ENCODE results near the gene IL4R.

Gene IL4R

DNA sequence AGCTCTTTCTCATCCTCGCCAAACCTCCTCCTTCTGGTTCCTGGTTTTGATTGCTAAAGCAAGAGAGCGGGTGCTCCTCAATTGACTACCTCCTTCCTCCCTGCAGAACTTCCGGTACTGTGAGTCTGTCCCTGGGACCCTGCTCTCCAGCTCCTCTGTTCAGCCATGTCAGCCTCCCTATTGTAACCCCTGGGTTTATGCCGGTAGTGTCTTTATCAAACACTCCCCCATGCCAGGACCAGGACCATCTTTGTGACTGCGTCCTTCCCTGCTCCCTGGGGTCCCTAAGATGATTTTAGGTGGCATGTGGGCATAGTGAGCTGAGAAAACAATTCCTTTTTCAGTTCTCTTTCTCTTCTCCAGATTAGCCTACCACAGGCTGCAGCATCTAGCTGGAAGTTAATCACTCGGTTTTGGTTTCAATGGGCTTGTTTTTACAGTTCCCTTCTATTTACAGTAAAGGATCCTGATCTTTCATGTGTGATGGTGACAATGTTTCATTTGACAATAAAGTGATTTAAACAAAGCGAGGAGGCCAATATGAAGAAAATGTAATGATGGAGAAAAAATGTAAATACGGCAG is 60.5 kb downstream of the IL4R start:
- H3K9me3 ChIP-seq (ENCODE audit: control insufficient read depth, low read length) = no peaks in the 10 kb centered on the region
- DNase-seq = no peak
- H3K4me1 ChIP-seq (ENCODE audit: control insufficient read depth, insufficient read depth, low read length, poor library complexity, severe bottlenecking) = peaks cover 28% of the 10 kb centered on the region
- H3K36me3 ChIP-seq (ENCODE audit: control insufficient read depth, insufficient read depth, low read length) = no peaks in the 10 kb centered on the region
- H3K27me3 ChIP-seq (replicated peaks; ENCODE audit: control insufficient read depth, insufficient read depth, low read length, poor library complexity, severe bottlenecking) = no peaks in the 10 kb centered on the region
- no peak overlapping the region for H3K27ac ChIP-seq (ENCODE audit: insufficient read depth, low read length, poor library complexity, severe bottlenecking)
- no peak overlapping the region for H3K4me3 ChIP-seq (ENCODE audit: insufficient read depth, low read depth, low read length, poor library complexity, severe bottlenecking)

DNA sequence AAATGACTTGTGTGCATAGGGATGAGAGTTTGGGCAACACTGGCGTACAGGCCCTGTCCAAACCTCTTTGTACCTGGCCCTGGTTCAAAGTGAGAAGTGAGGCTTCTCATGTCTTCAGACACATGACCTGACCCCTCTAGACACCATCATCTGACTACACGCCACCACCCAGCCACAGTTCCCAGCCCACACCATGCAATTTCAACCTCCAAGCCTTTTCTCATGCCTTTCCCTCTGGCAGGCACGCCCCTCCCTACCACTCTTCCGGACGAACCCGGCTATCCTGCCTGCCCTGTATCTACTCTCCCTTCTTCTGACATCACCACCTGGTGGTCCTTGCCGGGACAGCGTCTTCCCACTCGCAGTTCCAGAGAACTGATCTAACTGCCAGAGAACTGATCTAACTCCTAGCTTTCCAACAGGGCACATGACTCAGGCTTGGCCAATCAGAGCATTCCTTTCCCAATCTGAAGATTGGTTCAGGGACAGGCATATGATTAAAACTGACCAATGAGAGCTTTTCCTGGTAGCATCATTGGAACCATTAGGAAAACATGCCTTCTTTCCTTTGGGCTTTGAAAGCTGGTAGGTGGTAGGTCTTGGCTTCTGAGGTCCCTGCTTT is 61.1 kb downstream of the IL4R start:
- no peak overlapping the region for H3K4me3 ChIP-seq (ENCODE audit: insufficient read depth, low read depth, low read length, poor library complexity, severe bottlenecking)
- H3K36me3 ChIP-seq (ENCODE audit: control insufficient read depth, insufficient read depth, low read length) = no peaks in the 10 kb centered on the region
- peak in 2 of 3 donors; percentile 13 to 16 for DNase-seq
- no peaks in the 10 kb centered on the region for H3K9me3 ChIP-seq (ENCODE audit: control insufficient read depth, low read length)
- H3K4me1 ChIP-seq (ENCODE audit: control insufficient read depth, insufficient read depth, low read length, poor library complexity, severe bottlenecking) = peaks cover 28% of the 10 kb centered on the region
- no peaks in the 10 kb centered on the region for H3K27me3 ChIP-seq (replicated peaks; ENCODE audit: control insufficient read depth, insufficient read depth, low read length, poor library complexity, severe bottlenecking)
- H3K27ac ChIP-seq (ENCODE audit: insufficient read depth, low read length, poor library complexity, severe bottlenecking) = no peak overlapping the region

DNA sequence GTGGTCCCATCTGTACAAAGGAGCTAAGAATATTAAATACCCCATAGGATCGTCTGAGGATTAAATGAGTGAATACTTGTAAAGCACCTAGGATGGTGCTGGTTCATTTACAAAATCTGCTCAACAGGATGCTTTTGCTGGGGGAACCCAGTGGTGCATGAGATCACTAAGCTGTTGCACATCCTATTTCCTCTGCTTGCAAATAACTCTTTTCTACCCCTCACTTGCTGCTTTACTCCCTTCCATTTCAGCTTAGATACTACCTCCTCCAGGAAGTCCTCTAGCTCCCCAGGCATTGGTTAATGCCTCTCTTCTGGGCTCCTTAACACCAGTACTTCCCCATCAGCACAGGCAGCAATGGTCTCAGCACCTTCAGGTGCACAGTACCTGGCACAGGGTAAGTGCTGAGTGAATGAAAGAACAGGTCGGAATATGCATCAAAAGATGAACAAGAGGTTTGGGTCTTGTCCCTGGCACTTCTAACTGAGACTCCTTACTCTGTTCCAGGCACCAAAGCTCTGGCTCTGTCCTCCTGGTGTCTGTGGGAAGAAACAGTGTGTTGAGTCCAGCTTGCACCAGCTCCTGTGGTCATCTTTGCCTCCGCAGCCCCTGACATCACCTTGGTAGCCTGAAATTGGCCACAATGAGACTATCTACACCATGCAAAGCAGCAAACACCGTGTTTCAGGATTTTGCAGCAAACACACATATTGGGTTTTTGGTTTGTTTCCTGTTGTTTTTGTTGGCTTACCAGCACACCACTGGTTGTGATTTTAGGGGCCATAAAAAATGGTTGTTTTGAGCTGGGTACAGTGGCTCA is 64.1 kb downstream of the IL4R start:
- Histone ChIP-seq H3K27ac (ENCODE audit: insufficient read depth, low read length, poor library complexity, severe bottlenecking) (no peak overlapping the region), H3K4me3 (ENCODE audit: insufficient read depth, low read depth, low read length, poor library complexity, severe bottlenecking) (no peak overlapping the region), H3K4me1 (ENCODE audit: control insufficient read depth, insufficient read depth, low read length, poor library complexity, severe bottlenecking) (peaks cover 23% of the 10 kb centered on the region), H3K9me3 (ENCODE audit: control insufficient read depth, low read length) (no peaks in the 10 kb centered on the region), H3K36me3 (ENCODE audit: control insufficient read depth, insufficient read depth, low read length) (no peaks in the 10 kb centered on the region), H3K27me3 (replicated peaks; ENCODE audit: control insufficient read depth, insufficient read depth, low read length, poor library complexity, severe bottlenecking) (no peaks in the 10 kb centered on the region)
- DNase-seq = no peak

DNA sequence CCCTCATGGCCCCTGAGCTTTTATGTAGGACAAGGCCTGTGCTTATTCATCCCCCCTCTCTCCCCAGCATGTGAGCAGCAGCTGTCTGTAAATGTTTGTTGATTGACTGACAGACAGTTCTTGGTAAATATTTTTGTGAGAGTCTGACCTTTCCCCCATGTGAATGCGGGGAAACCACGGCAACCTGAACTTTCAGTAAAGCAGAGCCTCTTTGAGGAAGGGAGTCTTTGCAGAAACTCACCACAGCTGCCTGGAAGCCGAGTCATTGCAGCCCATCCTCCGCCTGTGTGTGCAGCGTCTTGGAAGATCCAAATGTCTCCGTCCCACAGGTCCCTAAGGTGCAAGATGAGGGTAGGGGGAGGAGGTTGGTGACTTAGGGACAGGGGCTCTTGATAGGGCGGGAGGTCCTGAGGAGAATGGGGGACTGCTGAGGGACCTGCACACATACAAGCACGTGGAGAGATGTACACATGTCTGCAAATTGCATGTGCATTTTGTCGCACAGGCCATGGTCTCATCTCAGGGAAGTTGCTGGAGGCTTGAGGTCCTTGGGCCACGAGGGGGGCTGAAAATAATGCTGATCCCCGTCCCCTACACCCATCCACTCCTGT is 65.2 kb downstream of the IL4R start:
- no peaks in the 10 kb centered on the region for H3K36me3 ChIP-seq (ENCODE audit: control insufficient read depth, insufficient read depth, low read length)
- DNase-seq = no peak
- no peak overlapping the region for H3K27ac ChIP-seq (ENCODE audit: insufficient read depth, low read length, poor library complexity, severe bottlenecking)
- H3K9me3 ChIP-seq (ENCODE audit: control insufficient read depth, low read length) = no peaks in the 10 kb centered on the region
- peaks cover 18% of the 10 kb centered on the region for H3K4me1 ChIP-seq (ENCODE audit: control insufficient read depth, insufficient read depth, low read length, poor library complexity, severe bottlenecking)
- H3K4me3 ChIP-seq (ENCODE audit: insufficient read depth, low read depth, low read length, poor library complexity, severe bottlenecking) = no peak overlapping the region
- no peaks in the 10 kb centered on the region for H3K27me3 ChIP-seq (replicated peaks; ENCODE audit: control insufficient read depth, insufficient read depth, low read length, poor library complexity, severe bottlenecking)

DNA sequence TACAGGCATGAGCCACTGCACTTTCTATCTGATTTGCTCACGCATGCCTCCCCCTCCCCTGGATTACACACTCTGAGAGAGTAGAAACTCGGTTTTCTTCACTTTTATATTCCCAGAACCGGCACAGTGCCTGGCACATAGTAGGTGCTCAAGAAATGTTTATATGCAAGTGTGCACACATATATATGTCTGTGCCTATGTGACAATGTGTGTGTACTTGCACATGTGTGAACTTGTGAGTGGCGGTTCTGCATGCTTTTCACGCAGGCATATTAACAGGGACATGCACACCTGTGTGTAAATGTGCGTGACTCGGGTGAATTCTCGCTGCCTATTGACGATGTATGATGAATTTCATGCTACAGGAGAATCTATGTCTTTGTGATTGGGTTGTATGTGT is 66.1 kb downstream of the IL4R start:
- Histone ChIP-seq H3K9me3 (ENCODE audit: control insufficient read depth, low read length) (no peaks in the 10 kb centered on the region), H3K27ac (ENCODE audit: insufficient read depth, low read length, poor library complexity, severe bottlenecking) (no peak overlapping the region), H3K27me3 (replicated peaks; ENCODE audit: control insufficient read depth, insufficient read depth, low read length, poor library complexity, severe bottlenecking) (no peaks in the 10 kb centered on the region), H3K36me3 (ENCODE audit: control insufficient read depth, insufficient read depth, low read length) (no peaks in the 10 kb centered on the region), H3K4me3 (ENCODE audit: insufficient read depth, low read depth, low read length, poor library complexity, severe bottlenecking) (no peak overlapping the region), H3K4me1 (ENCODE audit: control insufficient read depth, insufficient read depth, low read length, poor library complexity, severe bottlenecking) (peaks cover 11% of the 10 kb centered on the region)
- no peak for DNase-seq

DNA sequence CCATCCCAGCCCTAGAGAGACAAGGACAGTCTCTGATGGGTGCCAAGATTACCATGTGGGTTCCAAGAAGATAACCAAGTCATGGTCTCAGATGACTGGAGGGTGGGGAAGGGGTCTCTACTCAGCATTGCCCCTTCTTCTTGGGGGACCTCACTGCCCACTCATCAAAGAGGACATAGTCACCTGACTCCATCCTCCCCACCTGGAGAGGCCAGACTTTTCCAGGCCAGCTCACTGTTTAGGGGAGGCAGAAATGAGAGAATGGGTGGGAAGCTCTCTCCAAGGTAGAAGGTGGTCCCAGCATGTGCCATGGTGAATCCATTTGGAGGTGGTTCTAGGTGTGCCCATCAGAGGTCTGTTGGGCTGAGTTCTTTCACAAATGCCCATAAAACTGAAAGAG is 67.5 kb downstream of the IL4R start:
- Histone ChIP-seq H3K36me3 (ENCODE audit: control insufficient read depth, insufficient read depth, low read length) (no peaks in the 10 kb centered on the region), H3K4me3 (ENCODE audit: insufficient read depth, low read depth, low read length, poor library complexity, severe bottlenecking) (no peak overlapping the region), H3K9me3 (ENCODE audit: control insufficient read depth, low read length) (no peaks in the 10 kb centered on the region), H3K27ac (ENCODE audit: insufficient read depth, low read length, poor library complexity, severe bottlenecking) (no peak overlapping the region), H3K4me1 (ENCODE audit: control insufficient read depth, insufficient read depth, low read length, poor library complexity, severe bottlenecking) (peaks cover 11% of the 10 kb centered on the region), H3K27me3 (replicated peaks; ENCODE audit: control insufficient read depth, insufficient read depth, low read length, poor library complexity, severe bottlenecking) (no peaks in the 10 kb centered on the region)
- DNase-seq = no peak

DNA sequence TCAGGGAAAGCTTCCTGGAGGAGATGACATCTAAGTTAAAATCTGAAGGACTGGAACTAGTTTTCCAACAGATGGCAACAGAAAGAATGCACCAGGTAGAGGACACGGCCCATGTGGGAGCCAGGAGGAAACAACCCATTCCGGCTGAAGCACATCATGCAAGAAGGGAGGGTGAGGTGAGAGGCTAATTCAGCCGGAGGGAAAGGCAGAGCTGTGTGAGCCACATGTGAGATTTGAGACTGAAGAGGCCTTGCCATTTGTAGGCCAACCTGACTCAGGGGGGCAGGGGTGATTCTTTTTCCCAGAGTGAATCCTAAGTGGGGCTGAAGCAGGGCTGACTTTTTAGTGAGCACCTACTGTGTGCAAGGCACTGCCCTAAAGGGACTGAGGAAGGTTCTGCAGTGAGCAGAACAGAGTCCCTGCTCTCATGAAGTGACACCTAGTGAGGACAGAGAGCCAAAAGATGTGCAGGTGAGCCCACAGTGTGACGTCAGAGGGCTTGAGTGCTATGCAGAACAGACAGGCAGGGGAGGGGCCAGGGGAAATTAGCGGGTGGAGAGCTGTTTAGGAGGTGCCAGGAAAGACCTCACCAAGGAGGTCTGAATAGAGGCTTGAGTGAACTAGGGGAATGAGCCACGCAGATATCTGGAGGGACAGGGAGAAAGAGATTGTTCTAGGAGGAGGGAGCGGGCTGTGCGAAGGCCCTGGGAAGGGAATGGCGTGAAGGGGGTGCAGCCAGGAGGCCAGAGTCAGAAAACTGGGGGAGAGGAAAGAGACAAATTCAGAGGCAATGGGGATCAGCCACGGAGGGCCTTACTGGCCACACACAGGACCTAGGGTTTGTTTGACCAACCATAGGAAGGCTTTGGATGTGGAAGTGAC is 68.4 kb downstream of the IL4R start:
- Histone ChIP-seq H3K27me3 (replicated peaks; ENCODE audit: control insufficient read depth, insufficient read depth, low read length, poor library complexity, severe bottlenecking) (no peaks in the 10 kb centered on the region), H3K36me3 (ENCODE audit: control insufficient read depth, insufficient read depth, low read length) (no peaks in the 10 kb centered on the region), H3K9me3 (ENCODE audit: control insufficient read depth, low read length) (no peaks in the 10 kb centered on the region), H3K4me3 (ENCODE audit: insufficient read depth, low read depth, low read length, poor library complexity, severe bottlenecking) (no peak overlapping the region), H3K4me1 (ENCODE audit: control insufficient read depth, insufficient read depth, low read length, poor library complexity, severe bottlenecking) (peaks cover 10% of the 10 kb centered on the region), H3K27ac (ENCODE audit: insufficient read depth, low read length, poor library complexity, severe bottlenecking) (no peak overlapping the region)
- no peak for DNase-seq

DNA sequence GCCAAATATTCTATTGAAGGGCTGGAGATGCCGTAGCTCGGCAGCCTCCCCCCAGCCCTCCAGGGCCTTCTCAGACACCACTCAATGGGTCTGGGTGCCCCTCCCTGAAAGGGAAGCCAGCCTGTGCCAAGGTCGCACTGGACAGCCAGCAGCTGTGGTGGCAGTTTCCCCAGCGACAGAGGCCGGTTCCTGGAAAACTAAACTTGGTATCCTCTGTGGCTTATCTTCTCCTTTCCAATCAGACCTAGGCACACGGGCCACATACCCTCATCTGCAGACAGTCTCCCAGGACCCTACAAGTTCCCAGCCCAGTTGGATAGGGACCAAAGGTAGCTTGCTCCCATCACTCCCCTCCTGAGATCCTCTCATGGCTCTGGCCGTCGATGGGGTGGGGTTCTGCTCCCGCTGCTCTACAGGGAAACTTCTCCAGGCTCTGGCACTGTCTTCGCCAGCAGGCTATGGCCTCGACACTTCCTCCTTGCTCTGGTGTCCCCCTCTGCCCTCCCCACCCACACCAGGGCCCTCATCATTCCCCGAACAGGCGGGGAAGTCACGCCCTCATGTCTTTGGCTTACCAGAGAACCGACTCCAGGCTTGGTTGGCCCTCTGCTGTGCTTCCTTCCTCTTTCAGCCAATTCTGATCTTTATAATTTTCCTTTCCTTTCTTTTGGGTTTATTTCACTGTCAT is 69.9 kb downstream of the IL4R start:
- no peak for DNase-seq
- H3K4me3 ChIP-seq (ENCODE audit: insufficient read depth, low read depth, low read length, poor library complexity, severe bottlenecking) = no peak overlapping the region
- no peaks in the 10 kb centered on the region for H3K36me3 ChIP-seq (ENCODE audit: control insufficient read depth, insufficient read depth, low read length)
- no peaks in the 10 kb centered on the region for H3K9me3 ChIP-seq (ENCODE audit: control insufficient read depth, low read length)
- no peak overlapping the region for H3K27ac ChIP-seq (ENCODE audit: insufficient read depth, low read length, poor library complexity, severe bottlenecking)
- no peaks in the 10 kb centered on the region for H3K4me1 ChIP-seq (ENCODE audit: control insufficient read depth, insufficient read depth, low read length, poor library complexity, severe bottlenecking)
- H3K27me3 ChIP-seq (replicated peaks; ENCODE audit: control insufficient read depth, insufficient read depth, low read length, poor library complexity, severe bottlenecking) = no peaks in the 10 kb centered on the region

DNA sequence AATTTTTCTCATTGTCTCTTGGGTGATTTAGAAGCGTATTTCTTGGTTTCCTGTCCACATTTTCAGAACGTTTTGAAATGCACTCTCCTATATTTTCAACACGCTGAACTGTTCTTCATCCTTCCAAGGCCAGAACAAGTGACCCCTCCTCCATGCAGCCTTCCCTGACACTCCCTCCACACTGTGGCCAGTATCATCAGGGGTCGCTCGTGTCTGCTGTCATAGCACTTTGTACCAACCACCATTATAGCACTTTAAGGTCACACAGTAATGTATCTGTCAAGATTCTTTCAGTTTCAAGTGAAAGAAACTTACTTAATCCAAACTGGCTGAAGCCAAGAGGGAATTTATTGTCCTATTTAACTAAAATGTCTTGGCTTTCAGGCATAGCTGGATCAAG is 70.7 kb downstream of the IL4R start:
- H3K27ac ChIP-seq (ENCODE audit: insufficient read depth, low read length, poor library complexity, severe bottlenecking) = no peak overlapping the region
- DNase-seq = no peak
- no peak overlapping the region for H3K4me3 ChIP-seq (ENCODE audit: insufficient read depth, low read depth, low read length, poor library complexity, severe bottlenecking)
- H3K4me1 ChIP-seq (ENCODE audit: control insufficient read depth, insufficient read depth, low read length, poor library complexity, severe bottlenecking) = no peaks in the 10 kb centered on the region
- no peaks in the 10 kb centered on the region for H3K36me3 ChIP-seq (ENCODE audit: control insufficient read depth, insufficient read depth, low read length)
- no peaks in the 10 kb centered on the region for H3K27me3 ChIP-seq (replicated peaks; ENCODE audit: control insufficient read depth, insufficient read depth, low read length, poor library complexity, severe bottlenecking)
- H3K9me3 ChIP-seq (ENCODE audit: control insufficient read depth, low read length) = no peaks in the 10 kb centered on the region

Data from effector memory CD4-positive, alpha-beta T cell (primary cell).